ENCODE measurements around the gene PPM1E. TPM values are rescaled to one million over a fixed set of nuclear protein-coding genes. Genes with fewer than 3 reads are reported as not detected.
"Not testable (repeated sequence)": the region's sequence is repeated elsewhere in the genome, so short reads cannot be mapped to it uniquely, and the experiment has no call there.

Gene PPM1E
- total RNA-seq, 2 experiments from 2014 or later: not detected

- H3K27me3 ChIP-seq (ENCODE audit: control insufficient read depth in 1 of 2, insufficient read depth in 2 of 2, low read length in 2 of 2): no peaks in the 10 kb centered on the region
- no peaks in the 10 kb centered on the region for H3K4me1 ChIP-seq (ENCODE audit: insufficient read depth, low read length)
- H3K27ac ChIP-seq (ENCODE audit: low read depth in 1 of 2, low read length in 2 of 2): no peak overlapping the region
- no peak for ATAC-seq (ENCODE audit: poor library complexity)
- H3K4me3 Mint-ChIP-seq: no peak overlapping the region
- no peak overlapping the region for H3K27ac Mint-ChIP-seq
- CTCF ChIA-PET: interaction anchor here (0.7 kb wide), 1 partner anchor 197 kb away, joined by 4 read pairs; no protein-coding TSS in a partner anchor
- H3K9me3 Mint-ChIP-seq: peaks cover 5% of the 10 kb centered on the region
- no peaks in the 10 kb centered on the region for H3K4me1 Mint-ChIP-seq (ENCODE audit: low read depth)
- no peaks in the 10 kb centered on the region for H3K36me3 Mint-ChIP-seq (ENCODE audit: low read depth)
- no peak for TF ChIP-seq CTCF (IDR thresholded peaks at IDR 0.05)
- H3K4me3 ChIP-seq (ENCODE audit: low read length): no peak overlapping the region
- H3K9me3 ChIP-seq (ENCODE audit: control insufficient read depth in 1 of 2, insufficient read depth in 1 of 2, low read length in 2 of 2): peaks cover 0 to 1% of the 10 kb centered on the region in 2 experiments
- POLR2A ChIA-PET: interaction anchor here (0.7 kb wide), 1 partner anchor 17 kb away, joined by 5 read pairs; no protein-coding TSS in a partner anchor
- no peak for DNase-seq
- intact Hi-C loops (cut with DNase I, micrococcal nuclease): no loop called here
- H3K27me3 Mint-ChIP-seq: peaks cover 14% of the 10 kb centered on the region
- no peaks in the 10 kb centered on the region for H3K36me3 ChIP-seq (ENCODE audit: insufficient read depth, low read length)
Observed at GRCh38 chr17:58944166-58944565, 188.5 kb downstream of the PPM1E start.

GRCh38 chr17:58947411-58947810 lies 191.8 kb downstream of the PPM1E start:
- intact Hi-C loops (cut with DNase I, micrococcal nuclease): no loop called here
- CTCF ChIA-PET: no interaction called here
- peaks cover 15% of the 10 kb centered on the region for H3K9me3 Mint-ChIP-seq
- Histone ChIP-seq H3K27me3 (ENCODE audit: control insufficient read depth in 1 of 2, insufficient read depth in 2 of 2, low read length in 2 of 2) (no peaks in the 10 kb centered on the region), H3K4me3 (ENCODE audit: low read length) (no peak overlapping the region), H3K4me1 (ENCODE audit: insufficient read depth, low read length) (no peaks in the 10 kb centered on the region), H3K9me3 (ENCODE audit: control insufficient read depth in 1 of 2, insufficient read depth in 1 of 2, low read length in 2 of 2) (peaks cover 22 to 25% of the 10 kb centered on the region in 2 experiments), H3K36me3 (ENCODE audit: insufficient read depth, low read length) (no peaks in the 10 kb centered on the region), H3K27ac (ENCODE audit: low read depth in 1 of 2, low read length in 2 of 2) (no peak overlapping the region)
- H3K36me3 Mint-ChIP-seq (ENCODE audit: low read depth): peaks cover 9% of the 10 kb centered on the region
- no peak for DNase-seq
- TF ChIP-seq CTCF (IDR thresholded peaks at IDR 0.05): no peak
- no peak overlapping the region for H3K4me3 Mint-ChIP-seq
- no peaks in the 10 kb centered on the region for H3K4me1 Mint-ChIP-seq (ENCODE audit: low read depth)
- no peak overlapping the region for H3K27ac Mint-ChIP-seq
- POLR2A ChIA-PET: no interaction called here
- no peak for ATAC-seq (ENCODE audit: poor library complexity)
- peaks cover 24% of the 10 kb centered on the region for H3K27me3 Mint-ChIP-seq

GRCh38 chr17:58947824-58948223 lies 192.2 kb downstream of the PPM1E start:
- no peaks in the 10 kb centered on the region for H3K4me1 ChIP-seq (ENCODE audit: insufficient read depth, low read length)
- H3K4me3 Mint-ChIP-seq: no peak overlapping the region
- no peak overlapping the region for H3K27ac ChIP-seq (ENCODE audit: low read depth in 1 of 2, low read length in 2 of 2)
- CTCF ChIA-PET: no interaction called here
- peaks cover 9% of the 10 kb centered on the region for H3K36me3 Mint-ChIP-seq (ENCODE audit: low read depth)
- H3K27me3 ChIP-seq (ENCODE audit: control insufficient read depth in 1 of 2, insufficient read depth in 2 of 2, low read length in 2 of 2): no peaks in the 10 kb centered on the region
- DNase-seq (peak in 1 of 14 experiments; percentile 5), ATAC-seq (ENCODE audit: poor library complexity) (no peak)
- H3K36me3 ChIP-seq (ENCODE audit: insufficient read depth, low read length): no peaks in the 10 kb centered on the region
- H3K9me3 ChIP-seq (ENCODE audit: control insufficient read depth in 1 of 2, insufficient read depth in 1 of 2, low read length in 2 of 2): peaks cover 22 to 27% of the 10 kb centered on the region in 2 experiments
- intact Hi-C loops (cut with DNase I, micrococcal nuclease): no loop called here
- H3K27ac Mint-ChIP-seq: no peak overlapping the region
- peaks cover 15% of the 10 kb centered on the region for H3K9me3 Mint-ChIP-seq
- H3K4me1 Mint-ChIP-seq (ENCODE audit: low read depth): no peaks in the 10 kb centered on the region
- TF ChIP-seq CTCF (IDR thresholded peaks at IDR 0.05): no peak
- H3K27me3 Mint-ChIP-seq: peaks cover 24% of the 10 kb centered on the region
- POLR2A ChIA-PET: no interaction called here
- no peak overlapping the region for H3K4me3 ChIP-seq (ENCODE audit: low read length)

GRCh38 chr17:58954358-58954757 lies 198.7 kb downstream of the PPM1E start:
- H3K27me3 ChIP-seq (ENCODE audit: control insufficient read depth in 1 of 2, insufficient read depth in 2 of 2, low read length in 2 of 2); POLR2A ChIA-PET; H3K27ac ChIP-seq (ENCODE audit: low read depth in 1 of 2, low read length in 2 of 2); intact Hi-C loops (cut with DNase I, micrococcal nuclease); H3K4me3 ChIP-seq (ENCODE audit: low read length); H3K36me3 Mint-ChIP-seq (ENCODE audit: low read depth); H3K4me1 ChIP-seq (ENCODE audit: insufficient read depth, low read length); H3K36me3 ChIP-seq (ENCODE audit: insufficient read depth, low read length); H3K27ac Mint-ChIP-seq; H3K4me3 Mint-ChIP-seq; CTCF ChIA-PET; ATAC-seq (ENCODE audit: poor library complexity); H3K4me1 Mint-ChIP-seq (ENCODE audit: low read depth): not testable (repeated sequence)
- DNase-seq: peak in 1 of 14 experiments; percentile 1
- H3K9me3 ChIP-seq (ENCODE audit: control insufficient read depth in 1 of 2, insufficient read depth in 1 of 2, low read length in 2 of 2): peaks cover 19 to 27% of the 10 kb centered on the region in 2 experiments
- Mint-ChIP-seq H3K9me3 (peaks cover 10% of the 10 kb centered on the region), H3K27me3 (peaks cover 13% of the 10 kb centered on the region)

Measured in CD4-positive, alpha-beta T cell (primary cell).